Activated CD8-positive, alpha-beta T cell treated with anti-CD3 and anti-CD28 coated beads for 36 hours (primary cell): Measurements from ENCODE around the gene CSF1. TPM values are rescaled to one million over a fixed set of nuclear protein-coding genes. Genes with fewer than 3 reads are reported as not detected.

ENCODE experiments used
- ATAC-seq: fragments of 200-7000 bp; cut with Tn5 transposase; one replicate; pipeline ENCODE4 v1.10.0; 2021; ENCODE audit warnings: mild to moderate bottlenecking, moderate library complexity
- CTCF ChIA-PET: fragments of 350-600 bp; sonication (Branson Sonifier 250); formaldehyde crosslinking; loops from one replicate; lab custom pipeline; 2021; ENCODE audit warnings: antibody characterized with exemption; lab: Charles Lee
- POLR2A ChIA-PET: fragments of 350-600 bp; sonication (Branson Sonifier 250); formaldehyde crosslinking; loops from one replicate; lab custom pipeline; 2021; ENCODE audit warnings: antibody characterized with exemption; lab: Charles Lee
- DNase-seq: peaks from one replicate; pipeline ENCODE4 v3.0.0-alpha.2; 2020
- H3K27ac Mint-ChIP-seq: one replicate; pipeline ENCODE4 v1.8.0; 2021; ENCODE audit warnings: mild to moderate bottlenecking, mixed read lengths
- H3K27me3 Mint-ChIP-seq: one replicate; pipeline ENCODE4 v1.8.0; 2021; ENCODE audit warnings: mixed read lengths
- H3K36me3 Mint-ChIP-seq: one replicate; pipeline ENCODE4 v1.8.0; 2021; ENCODE audit warnings: low read depth, mixed read lengths
- H3K4me1 Mint-ChIP-seq: one replicate; pipeline ENCODE4 v1.8.0; 2021; ENCODE audit warnings: low read depth, mixed read lengths
- H3K4me3 Mint-ChIP-seq: one replicate; pipeline ENCODE4 v1.8.0; 2021; ENCODE audit warnings: mild to moderate bottlenecking, moderate library complexity, mixed read lengths
- H3K9me3 Mint-ChIP-seq: one replicate; pipeline ENCODE4 v1.8.0; 2021; ENCODE audit warnings: mixed read lengths
- intact Hi-C: fragments of 100-400 bp; cut with micrococcal nuclease; formaldehyde crosslinking; loops from one replicate; pipeline ENCODE4 v1.10.0; 2022
- total RNA-seq, 2 experiments: library from RNA; stranded (reverse); gene quantifications; one replicate each; pipeline ENCODE4 v1.2.3, GENCODE V29; 2021
- TF ChIP-seq, protein P1 (sequence below): fragments of 200-600 bp; IDR thresholded peaks from one replicate; pipeline ENCODE4 v1.8.0; 2022; ENCODE audit warnings: antibody characterized with exemption, mild to moderate bottlenecking

CSF1 gene
- total RNA-seq, 2 experiments from 2014 or later, result 28.3 to 33.3 TPM

DNA sequence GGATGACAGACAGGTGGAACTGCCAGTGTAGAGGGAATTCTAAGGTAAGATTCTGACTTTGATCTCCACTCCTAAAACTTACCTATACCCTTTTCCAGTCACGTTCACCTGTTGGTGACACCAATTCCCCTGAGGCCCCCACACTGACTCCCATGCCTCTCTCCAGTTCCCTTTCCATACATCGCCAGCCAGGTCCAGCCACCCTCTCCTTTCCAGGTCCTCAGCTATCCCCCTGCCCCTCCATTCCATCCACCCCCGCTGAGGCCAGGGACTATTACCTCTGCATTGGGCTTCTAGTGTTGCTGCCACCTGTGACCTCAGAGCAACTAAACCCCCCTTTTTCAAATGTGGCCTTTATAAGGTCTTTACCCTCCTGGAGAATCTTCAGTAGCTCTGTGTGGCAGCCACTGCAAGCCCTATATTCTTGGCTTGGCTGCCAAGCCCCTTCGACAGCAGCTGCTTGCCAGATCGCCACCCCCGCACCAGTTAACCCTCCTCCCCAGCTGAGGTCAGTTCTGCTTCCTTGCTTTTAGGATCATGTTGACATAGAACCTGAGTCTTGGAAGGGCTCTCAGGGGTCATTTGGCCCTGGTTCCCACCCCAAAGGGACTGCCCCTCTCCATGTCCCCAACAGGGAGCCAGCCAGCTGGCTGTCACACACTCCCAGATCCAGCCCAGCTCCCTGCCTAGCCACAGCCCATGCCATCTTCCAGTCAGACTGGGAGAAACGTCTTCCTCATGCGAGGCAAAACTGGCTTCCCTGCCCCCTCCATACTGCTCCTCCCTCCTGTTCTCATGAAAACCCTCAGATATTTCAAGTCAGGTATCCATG lies 14.7 kb downstream of the CSF1 start:
- Mint-ChIP-seq H3K4me1 (no peaks in the 10 kb centered on the region), H3K4me3 (no peak overlapping the region), H3K36me3 (peaks cover 70% of the 10 kb centered on the region), H3K27me3 (no peaks in the 10 kb centered on the region), H3K27ac (no peak overlapping the region), H3K9me3 (no peaks in the 10 kb centered on the region)
- ChIA-PET CTCF (interaction anchor here (1.5 kb wide), 1 partner anchor 59 kb away, joined by 4 read pairs; the partner anchor contains the start of gene AHCYL1), POLR2A (interaction anchor here (0.6 to 1.1 kb wide), 2 partner anchors 12 to 130 kb away, joined by 3 to 4 read pairs; no protein-coding TSS in a partner anchor)
- TF ChIP-seq, protein P1, sequence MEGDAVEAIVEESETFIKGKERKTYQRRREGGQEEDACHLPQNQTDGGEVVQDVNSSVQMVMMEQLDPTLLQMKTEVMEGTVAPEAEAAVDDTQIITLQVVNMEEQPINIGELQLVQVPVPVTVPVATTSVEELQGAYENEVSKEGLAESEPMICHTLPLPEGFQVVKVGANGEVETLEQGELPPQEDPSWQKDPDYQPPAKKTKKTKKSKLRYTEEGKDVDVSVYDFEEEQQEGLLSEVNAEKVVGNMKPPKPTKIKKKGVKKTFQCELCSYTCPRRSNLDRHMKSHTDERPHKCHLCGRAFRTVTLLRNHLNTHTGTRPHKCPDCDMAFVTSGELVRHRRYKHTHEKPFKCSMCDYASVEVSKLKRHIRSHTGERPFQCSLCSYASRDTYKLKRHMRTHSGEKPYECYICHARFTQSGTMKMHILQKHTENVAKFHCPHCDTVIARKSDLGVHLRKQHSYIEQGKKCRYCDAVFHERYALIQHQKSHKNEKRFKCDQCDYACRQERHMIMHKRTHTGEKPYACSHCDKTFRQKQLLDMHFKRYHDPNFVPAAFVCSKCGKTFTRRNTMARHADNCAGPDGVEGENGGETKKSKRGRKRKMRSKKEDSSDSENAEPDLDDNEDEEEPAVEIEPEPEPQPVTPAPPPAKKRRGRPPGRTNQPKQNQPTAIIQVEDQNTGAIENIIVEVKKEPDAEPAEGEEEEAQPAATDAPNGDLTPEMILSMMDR, result no peak
- intact Hi-C loops, result no loop called here
- DNase-seq (no peak), ATAC-seq (no peak)

DNA sequence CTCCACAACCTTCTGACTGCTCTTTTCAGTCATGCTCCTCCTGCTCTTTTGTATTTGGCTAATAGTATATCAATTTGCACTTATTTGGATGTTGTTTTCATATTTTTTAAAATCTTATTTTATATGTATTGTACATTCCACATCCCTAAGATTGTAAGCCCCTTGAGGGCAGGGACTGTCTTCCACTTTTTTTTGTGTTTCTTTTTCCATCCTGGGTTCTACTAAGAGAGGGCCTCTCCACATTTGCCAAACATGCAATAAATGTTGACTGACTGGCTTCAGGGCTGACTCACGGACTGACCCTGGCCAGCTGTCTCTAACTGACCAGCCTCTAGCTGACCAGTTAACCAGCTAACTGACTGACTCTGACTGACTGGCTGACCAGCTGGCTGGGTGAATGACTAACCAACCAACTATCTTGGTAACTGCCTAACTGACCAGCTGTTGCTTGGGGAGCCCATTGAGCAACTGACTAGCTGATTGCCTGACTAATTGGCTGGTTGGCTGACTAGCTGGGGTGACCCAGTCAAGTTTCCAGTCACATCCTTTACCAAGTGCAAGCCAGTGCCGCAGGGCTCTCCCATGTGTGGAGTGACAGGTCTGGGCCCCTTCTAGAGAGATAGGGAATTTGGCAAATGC lies 16.1 kb downstream of the CSF1 start:
- intact Hi-C loops, result no loop called here
- Mint-ChIP-seq H3K4me1 (no peaks in the 10 kb centered on the region), H3K27ac (no peak overlapping the region), H3K27me3 (no peaks in the 10 kb centered on the region), H3K36me3 (peaks cover 61% of the 10 kb centered on the region), H3K4me3 (no peak overlapping the region), H3K9me3 (no peaks in the 10 kb centered on the region)
- POLR2A ChIA-PET, result no interaction called here
- TF ChIP-seq, protein P1, result no peak
- CTCF ChIA-PET, result interaction anchor here (0.9 kb wide), 1 partner anchor 150 kb away, joined by 3 read pairs; no protein-coding TSS in a partner anchor
- DNase-seq (no peak), ATAC-seq (no peak)

DNA sequence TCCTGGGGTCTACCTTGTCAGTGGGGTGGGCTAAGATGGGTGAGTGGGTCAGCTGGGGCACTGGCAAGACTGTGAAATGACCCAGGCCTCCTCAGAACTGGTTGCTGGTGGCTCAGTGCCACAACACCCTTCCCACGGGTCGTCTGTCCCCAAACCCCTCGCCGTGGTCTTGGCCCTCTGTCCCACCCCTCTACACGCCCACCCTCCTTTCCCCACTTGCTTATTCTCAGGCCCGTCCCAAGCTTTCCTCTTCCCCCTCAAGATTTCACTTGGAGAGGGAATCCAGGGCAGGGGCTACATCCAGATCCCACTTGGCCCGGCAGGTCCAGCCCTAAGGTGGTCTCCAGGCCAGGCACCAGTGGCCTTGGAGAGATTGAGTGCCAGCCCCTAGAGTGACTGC lies 16.7 kb downstream of the CSF1 start:
- Mint-ChIP-seq H3K4me1 (no peaks in the 10 kb centered on the region), H3K27me3 (no peaks in the 10 kb centered on the region), H3K4me3 (no peak overlapping the region), H3K9me3 (no peaks in the 10 kb centered on the region), H3K36me3 (peaks cover 56% of the 10 kb centered on the region), H3K27ac (no peak overlapping the region)
- ChIA-PET CTCF (interaction anchor here (0.9 kb wide), 1 partner anchor 150 kb away, joined by 3 read pairs; no protein-coding TSS in a partner anchor), POLR2A (no interaction called here)
- TF ChIP-seq, protein P1, result no peak
- intact Hi-C loops, result no loop called here
- ATAC-seq (no peak), DNase-seq (no peak)

DNA sequence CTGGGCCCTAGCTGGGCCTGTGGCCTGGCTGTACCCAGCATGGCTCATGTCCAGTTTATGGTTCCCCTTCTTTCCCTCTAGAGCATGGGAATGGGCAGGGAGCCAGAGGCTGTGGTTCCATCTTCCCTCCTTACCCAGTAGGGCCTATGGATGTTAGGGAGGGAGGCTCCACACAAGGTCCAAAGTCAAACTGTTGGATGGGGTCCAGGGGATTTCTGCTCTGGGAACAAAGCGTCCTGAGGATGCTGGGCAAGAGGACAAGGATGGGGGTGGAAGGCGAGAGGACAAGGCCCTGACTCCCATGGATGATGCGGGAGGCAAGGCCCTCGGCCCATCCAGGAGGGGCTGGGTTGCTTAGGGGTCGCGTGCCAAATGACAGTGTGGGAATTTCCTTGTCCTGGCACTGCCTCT lies 17.3 kb downstream of the CSF1 start:
- H3K9me3 Mint-ChIP-seq, result no peaks in the 10 kb centered on the region
- intact Hi-C loops, result no loop called here
- ATAC-seq (no peak), DNase-seq (no peak)
- H3K4me3 Mint-ChIP-seq, result no peak overlapping the region
- POLR2A ChIA-PET, result no interaction called here
- TF ChIP-seq, protein P1, result no peak
- no peaks in the 10 kb centered on the region for H3K4me1 Mint-ChIP-seq
- no peaks in the 10 kb centered on the region for H3K27me3 Mint-ChIP-seq
- H3K27ac Mint-ChIP-seq, result no peak overlapping the region
- H3K36me3 Mint-ChIP-seq, result peaks cover 52% of the 10 kb centered on the region
- CTCF ChIA-PET, result no interaction called here
